ENCODE measurements around the gene RNASE4.
A peak's percentile ranks its signal among the peaks of the same experiment; 100 is the strongest.
"Not testable (repeated sequence)": the region's sequence is repeated elsewhere in the genome, so short reads cannot be mapped to it uniquely, and the experiment has no call there.

The RNASE4 gene, protein sequence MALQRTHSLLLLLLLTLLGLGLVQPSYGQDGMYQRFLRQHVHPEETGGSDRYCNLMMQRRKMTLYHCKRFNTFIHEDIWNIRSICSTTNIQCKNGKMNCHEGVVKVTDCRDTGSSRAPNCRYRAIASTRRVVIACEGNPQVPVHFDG

GRCh38 chr14:20683891-20684661, at the start of gene RNASE4:
RNASE4 (plus strand) TSS chr14:20684560; CDS start chr14:20699372, 14,812 bp downstream.
- POLR2A ChIA-PET: interaction anchor here (0.6 to 1.4 kb wide), 5 partner anchors 13 to 341 kb away, joined by 3 to 6 read pairs (median 3); no protein-coding TSS in a partner anchor
- CTCF ChIA-PET: interaction anchor here (0.7 to 13.8 kb wide), 16 partner anchors 13 to 357 kb away, joined by 3 to 199 read pairs (median 5); no protein-coding TSS in a partner anchor
- TF ChIP-seq, protein P1, sequence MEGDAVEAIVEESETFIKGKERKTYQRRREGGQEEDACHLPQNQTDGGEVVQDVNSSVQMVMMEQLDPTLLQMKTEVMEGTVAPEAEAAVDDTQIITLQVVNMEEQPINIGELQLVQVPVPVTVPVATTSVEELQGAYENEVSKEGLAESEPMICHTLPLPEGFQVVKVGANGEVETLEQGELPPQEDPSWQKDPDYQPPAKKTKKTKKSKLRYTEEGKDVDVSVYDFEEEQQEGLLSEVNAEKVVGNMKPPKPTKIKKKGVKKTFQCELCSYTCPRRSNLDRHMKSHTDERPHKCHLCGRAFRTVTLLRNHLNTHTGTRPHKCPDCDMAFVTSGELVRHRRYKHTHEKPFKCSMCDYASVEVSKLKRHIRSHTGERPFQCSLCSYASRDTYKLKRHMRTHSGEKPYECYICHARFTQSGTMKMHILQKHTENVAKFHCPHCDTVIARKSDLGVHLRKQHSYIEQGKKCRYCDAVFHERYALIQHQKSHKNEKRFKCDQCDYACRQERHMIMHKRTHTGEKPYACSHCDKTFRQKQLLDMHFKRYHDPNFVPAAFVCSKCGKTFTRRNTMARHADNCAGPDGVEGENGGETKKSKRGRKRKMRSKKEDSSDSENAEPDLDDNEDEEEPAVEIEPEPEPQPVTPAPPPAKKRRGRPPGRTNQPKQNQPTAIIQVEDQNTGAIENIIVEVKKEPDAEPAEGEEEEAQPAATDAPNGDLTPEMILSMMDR (IDR thresholded peaks at IDR 0.05; ENCODE audit: control extremely low read depth, extremely low read depth, low read depth, missing control alignments): no peak
- peak; percentile 59 for DNase-seq (ENCODE audit: extremely low spot score)

DNA sequence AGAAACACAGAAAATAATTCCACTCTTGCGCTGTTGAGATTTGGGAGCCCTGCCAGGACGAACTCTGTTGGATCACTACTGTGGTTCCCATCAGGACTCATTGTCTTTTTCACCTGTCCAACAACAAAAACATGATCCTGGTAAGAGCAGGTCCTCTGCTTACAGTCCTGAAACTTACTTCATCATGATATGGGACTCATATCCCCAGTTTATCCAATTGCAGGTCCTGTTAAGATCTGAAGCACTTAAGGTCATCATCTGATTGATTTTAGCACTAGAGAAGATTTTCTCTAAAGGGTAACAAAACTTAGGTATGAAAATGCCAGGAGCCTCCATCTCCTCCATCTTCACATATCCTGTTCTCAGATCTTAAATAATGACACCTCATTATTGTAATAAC, 42.8 kb upstream of the RNASE4 start, which contains the start of gene OR6S1:
Gene OR6S1 (minus strand): TSS at position 101 of the 400 bp plus-strand sequence. CDS start 0 bp downstream, at position 101.
- POLR2A ChIA-PET: no interaction called here
- CTCF ChIA-PET: no interaction called here
- no peak for DNase-seq (ENCODE audit: extremely low spot score)
- TF ChIP-seq, protein P1 (IDR thresholded peaks at IDR 0.05; ENCODE audit: control extremely low read depth, extremely low read depth, low read depth, missing control alignments): no peak

DNA sequence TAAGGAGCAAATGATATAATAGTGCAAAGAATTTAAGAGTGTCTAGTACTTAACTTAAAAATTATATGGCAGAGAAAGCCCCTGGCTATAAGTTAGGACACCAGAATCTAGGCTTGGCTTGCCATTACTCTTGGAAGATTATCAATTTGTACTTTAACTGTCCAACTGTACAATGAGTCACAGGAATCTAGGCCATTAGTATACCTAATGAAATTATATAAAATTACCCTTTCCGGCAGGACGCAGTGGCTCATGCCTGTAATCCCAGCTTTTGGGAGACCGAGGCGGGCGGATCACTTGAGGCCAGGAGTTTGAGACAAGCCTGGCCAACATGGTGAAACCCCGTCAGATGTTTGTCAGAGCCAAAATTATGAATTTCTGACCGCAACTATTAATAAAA, 42.2 kb upstream of the RNASE4 start:
- TF ChIP-seq, protein P1 (IDR thresholded peaks at IDR 0.05; ENCODE audit: control extremely low read depth, extremely low read depth, low read depth, missing control alignments): no peak
- DNase-seq (ENCODE audit: extremely low spot score): no peak
- ChIA-PET POLR2A (interaction anchor here (0.6 kb wide), 1 partner anchor 30 kb away, joined by 3 read pairs; no protein-coding TSS in a partner anchor), CTCF (interaction anchor here (0.9 kb wide), 1 partner anchor 23 kb away, joined by 3 read pairs; no protein-coding TSS in a partner anchor)

DNA sequence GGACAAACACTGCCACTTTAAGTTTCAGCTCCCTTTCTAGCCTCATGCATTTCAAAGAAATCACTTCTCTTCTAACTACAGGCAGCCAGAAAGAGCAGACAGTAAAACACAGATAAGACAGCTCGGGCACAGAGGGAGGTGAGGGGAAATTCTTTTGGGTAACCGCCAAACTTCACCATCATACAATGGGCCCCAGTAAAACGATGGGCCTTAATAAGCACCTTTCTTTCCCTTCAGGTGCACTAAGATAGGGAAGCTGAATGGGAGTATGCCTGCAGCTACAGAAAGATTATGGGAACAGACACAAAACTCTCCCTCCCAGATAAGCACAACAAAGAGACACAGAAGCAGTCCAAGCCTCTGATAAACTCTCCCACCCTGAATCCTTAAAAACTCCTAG, 41.6 kb upstream of the RNASE4 start:
- ChIA-PET CTCF (interaction anchor here (0.9 kb wide), 1 partner anchor 22 kb away, joined by 3 read pairs; no protein-coding TSS in a partner anchor), POLR2A (interaction anchor here (0.6 kb wide), 1 partner anchor 30 kb away, joined by 3 read pairs; no protein-coding TSS in a partner anchor)
- DNase-seq (ENCODE audit: extremely low spot score): not testable (repeated sequence)

DNA sequence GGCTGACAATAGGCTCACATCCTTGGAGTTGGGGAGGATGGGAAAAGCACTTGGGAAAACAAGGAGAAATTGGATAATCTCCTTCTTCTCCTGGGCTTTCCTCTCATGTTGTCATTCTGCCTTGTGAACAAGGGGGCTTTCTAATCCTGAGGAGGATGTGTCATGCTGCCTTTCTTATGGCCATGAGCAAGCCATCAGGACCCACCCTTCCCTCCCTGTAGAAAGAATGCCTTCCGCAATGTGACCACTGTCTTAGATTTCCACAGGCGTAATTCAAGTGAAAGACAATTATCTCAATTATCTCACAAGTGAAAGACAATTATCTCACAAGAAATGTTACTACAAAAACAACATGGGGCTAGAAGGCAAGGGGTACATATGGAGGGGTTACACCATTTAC, 39.8 kb upstream of the RNASE4 start:
- CTCF ChIA-PET: interaction anchor here (1.4 kb wide), 1 partner anchor 24 kb away, joined by 4 read pairs; no protein-coding TSS in a partner anchor

GRCh38 chr14:20645481-20645880, 38.9 kb upstream of the RNASE4 start:
- CTCF ChIA-PET: interaction anchor here (0.9 to 2.3 kb wide), 4 partner anchors 13 to 30 kb away, joined by 3 to 7 read pairs (median 4); no protein-coding TSS in a partner anchor
- POLR2A ChIA-PET: no interaction called here
- no peak for DNase-seq (ENCODE audit: extremely low spot score)
- TF ChIP-seq, protein P1 (IDR thresholded peaks at IDR 0.05; ENCODE audit: control extremely low read depth, extremely low read depth, low read depth, missing control alignments): no peak

More for the DNA sequence above, 39.8 kb upstream of the RNASE4 start:
- TF ChIP-seq, protein P1 (IDR thresholded peaks at IDR 0.05; ENCODE audit: control extremely low read depth, extremely low read depth, low read depth, missing control alignments): no peak
- POLR2A ChIA-PET: no interaction called here
- DNase-seq (ENCODE audit: extremely low spot score): no peak
